Measurements from ENCODE around the gene RGN.

RGN gene

DNA sequence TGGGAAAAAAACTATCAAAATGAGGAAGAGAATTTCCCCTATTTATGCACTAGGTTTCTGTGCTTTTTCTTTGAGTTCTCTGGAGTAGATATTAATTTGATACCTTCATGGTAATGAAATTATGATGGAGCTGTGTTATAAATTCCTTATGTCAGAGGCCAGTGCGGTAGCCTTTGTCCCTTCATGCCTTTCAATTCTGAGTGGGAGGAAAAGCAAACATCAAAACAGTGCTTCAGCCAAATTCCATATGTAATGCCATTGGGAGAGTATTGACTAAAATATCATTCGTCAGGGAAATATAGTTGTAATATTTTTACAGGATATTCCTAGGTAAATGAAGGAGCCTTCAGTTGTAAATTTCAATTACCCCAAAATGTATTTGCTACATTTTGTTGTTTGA lies 17.5 kb upstream of the RGN start:
- Histone ChIP-seq H3K9me3 (ENCODE audit: insufficient read depth, low read length) (no peaks in the 10 kb centered on the region), H3K27ac (ENCODE audit: low read length) (no peak overlapping the region), H3K4me3 (ENCODE audit: low read length) (no peak overlapping the region), H3K36me3 (replicated peaks; ENCODE audit: low read depth, low read length) (peaks cover 30% of the 10 kb centered on the region), H4K20me1 (ENCODE audit: insufficient read depth, low read length) (no peaks in the 10 kb centered on the region), H3K79me2 (ENCODE audit: low read length) (no peaks in the 10 kb centered on the region), H3K9ac (ENCODE audit: low read length) (no peak overlapping the region), H2AFZ (ENCODE audit: low read depth, low read length) (no peak overlapping the region), H3K4me1 (ENCODE audit: low read length) (no peaks in the 10 kb centered on the region), H3K4me2 (ENCODE audit: low read length) (no peak overlapping the region), H3K27me3 (ENCODE audit: low read depth, low read length) (no peaks in the 10 kb centered on the region)
- TF ChIP-seq EZH2phosphoT487 (IDR thresholded peaks at IDR 0.05; ENCODE audit: low read depth) (no peak), CTCF (IDR thresholded peaks at IDR 0.05; ENCODE audit: low read depth, low read length) (no peak)

- no peak overlapping the region for H2AFZ ChIP-seq (ENCODE audit: low read depth, low read length)
- H3K79me2 ChIP-seq (ENCODE audit: low read length): no peaks in the 10 kb centered on the region
- H3K4me3 ChIP-seq (ENCODE audit: low read length): no peak overlapping the region
- H3K4me1 ChIP-seq (ENCODE audit: low read length): no peaks in the 10 kb centered on the region
- no peaks in the 10 kb centered on the region for H3K9me3 ChIP-seq (ENCODE audit: insufficient read depth, low read length)
- H3K4me2 ChIP-seq (ENCODE audit: low read length): no peak overlapping the region
- no peaks in the 10 kb centered on the region for H3K27me3 ChIP-seq (ENCODE audit: low read depth, low read length)
- TF ChIP-seq EZH2phosphoT487 (IDR thresholded peaks at IDR 0.05; ENCODE audit: low read depth): no peak
- no peak for TF ChIP-seq CTCF (IDR thresholded peaks at IDR 0.05; ENCODE audit: low read depth, low read length)
- H3K9ac ChIP-seq (ENCODE audit: low read length): no peak overlapping the region
- H4K20me1 ChIP-seq (ENCODE audit: insufficient read depth, low read length): no peaks in the 10 kb centered on the region
- H3K36me3 ChIP-seq (replicated peaks; ENCODE audit: low read depth, low read length): peaks cover 23% of the 10 kb centered on the region
- H3K27ac ChIP-seq (ENCODE audit: low read length): no peak overlapping the region
Measured at GRCh38 chrX:47061238-47061919, 16.9 kb upstream of the RGN start.

DNA sequence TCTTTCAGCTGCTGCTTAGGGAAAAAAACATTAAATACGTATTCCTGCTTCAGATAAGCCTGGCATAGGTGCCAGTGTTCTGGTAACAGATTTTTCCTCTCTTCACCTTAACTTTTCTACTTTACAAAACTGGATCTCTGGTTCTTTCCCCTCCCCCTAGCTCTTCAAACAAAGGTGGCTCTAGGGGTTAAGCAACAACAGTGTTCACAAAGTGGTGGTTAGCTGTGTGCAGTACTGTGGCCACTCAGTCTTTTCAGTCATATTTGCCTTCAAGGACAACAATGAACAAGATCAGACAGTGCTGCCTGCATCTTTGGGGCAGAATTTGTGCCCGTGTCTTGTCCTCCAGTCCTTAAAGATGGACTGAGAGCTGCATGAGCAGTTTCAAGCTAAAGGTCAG lies 15.1 kb upstream of the RGN start:
- TF ChIP-seq CTCF (IDR thresholded peaks at IDR 0.05; ENCODE audit: low read depth, low read length) (no peak), EZH2phosphoT487 (IDR thresholded peaks at IDR 0.05; ENCODE audit: low read depth) (no peak)
- Histone ChIP-seq H4K20me1 (ENCODE audit: insufficient read depth, low read length) (no peaks in the 10 kb centered on the region), H3K27me3 (ENCODE audit: low read depth, low read length) (no peaks in the 10 kb centered on the region), H2AFZ (ENCODE audit: low read depth, low read length) (no peak overlapping the region), H3K9me3 (ENCODE audit: insufficient read depth, low read length) (no peaks in the 10 kb centered on the region), H3K4me1 (ENCODE audit: low read length) (no peaks in the 10 kb centered on the region), H3K4me3 (ENCODE audit: low read length) (no peak overlapping the region), H3K9ac (ENCODE audit: low read length) (no peak overlapping the region), H3K79me2 (ENCODE audit: low read length) (no peaks in the 10 kb centered on the region), H3K27ac (ENCODE audit: low read length) (no peak overlapping the region), H3K4me2 (ENCODE audit: low read length) (no peak overlapping the region), H3K36me3 (replicated peaks; ENCODE audit: low read depth, low read length) (peaks cover 12% of the 10 kb centered on the region)

DNA sequence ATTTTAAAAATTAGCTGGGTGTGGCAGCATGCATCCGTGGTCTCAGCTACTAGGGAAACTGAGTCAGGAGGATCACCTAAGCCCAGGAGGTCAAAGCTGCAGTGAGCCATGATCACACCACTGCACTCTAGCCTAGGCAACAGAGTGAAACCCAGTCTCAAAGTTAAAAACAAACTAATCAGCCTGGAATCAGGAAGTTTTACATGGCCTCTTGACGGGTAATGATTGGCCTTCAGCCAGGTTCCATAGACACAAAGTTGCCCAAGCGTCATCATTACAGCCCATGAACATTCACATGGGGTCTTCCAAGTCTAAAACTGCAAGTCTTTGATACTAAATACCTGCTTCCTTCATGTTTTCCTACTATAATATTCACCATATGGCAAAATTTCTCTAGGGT lies 10.0 kb upstream of the RGN start:
- Histone ChIP-seq H3K4me1 (ENCODE audit: low read length) (no peaks in the 10 kb centered on the region), H4K20me1 (ENCODE audit: insufficient read depth, low read length) (no peaks in the 10 kb centered on the region), H3K27ac (ENCODE audit: low read length) (no peak overlapping the region), H2AFZ (ENCODE audit: low read depth, low read length) (no peak overlapping the region), H3K9ac (ENCODE audit: low read length) (no peak overlapping the region), H3K4me3 (ENCODE audit: low read length) (no peak overlapping the region), H3K9me3 (ENCODE audit: insufficient read depth, low read length) (no peaks in the 10 kb centered on the region), H3K27me3 (ENCODE audit: low read depth, low read length) (no peaks in the 10 kb centered on the region), H3K36me3 (replicated peaks; ENCODE audit: low read depth, low read length) (no peaks in the 10 kb centered on the region), H3K4me2 (ENCODE audit: low read length) (no peak overlapping the region), H3K79me2 (ENCODE audit: low read length) (no peaks in the 10 kb centered on the region)
- TF ChIP-seq CTCF (IDR thresholded peaks at IDR 0.05; ENCODE audit: low read depth, low read length): no peak
- no peak for TF ChIP-seq EZH2phosphoT487 (IDR thresholded peaks at IDR 0.05; ENCODE audit: low read depth)
